ENCODE results near the gene IFT43. TPM values are rescaled to one million over a fixed set of nuclear protein-coding genes. Genes with fewer than 3 reads are reported as not detected.

The IFT43 gene
- total and polyA plus RNA-seq, 9 of the 15 experiments (the other 6 are each of a cell fraction or from before 2014, with no cell fraction given) = 4.9 to 12.8 (median 8.0) TPM

- TF ChIP-seq MNT (conservative IDR thresholded peaks at IDR 0.05) (peak in 1 of 2 experiments; percentile 30; a peak in 1 of 4 replicates), XRCC4 (IDR thresholded peaks at IDR 0.05; ENCODE audit: extremely low read depth, insufficient read depth, insufficient read length) (no peak), SAFB2 (IDR thresholded peaks at IDR 0.05; ENCODE audit: borderline replicate concordance, low read depth, low read length, severe bottlenecking) (no peak), MBD2 (IDR thresholded peaks at IDR 0.05; ENCODE audit: borderline replicate concordance, low read depth) (no peak), GATAD2A (IDR thresholded peaks at IDR 0.05) (0 out of 2 replicates have a peak, but pooled peaks have one; percentile 24), RFX7 (CRISPR knock-in tag; IDR thresholded peaks at IDR 0.05) (no peak), RAD21 (CRISPR knock-in tag; conservative IDR thresholded peaks at IDR 0.05 in 1 of 2, IDR thresholded peaks at IDR 0.05 in 1 of 2) (no peak), RBM14 (IDR thresholded peaks at IDR 0.05; ENCODE audit: borderline replicate concordance, insufficient read depth, low read depth, low read length) (no peak), U2AF2 (optimal IDR thresholded peaks at IDR 0.05; ENCODE audit: low read depth, low read length) (no peak), TOE1 (IDR thresholded peaks at IDR 0.05; ENCODE audit: borderline replicate concordance) (0 out of 2 replicates have a peak, but pooled peaks have one; percentile 21), TOE1 (CRISPR knock-in tag; IDR thresholded peaks at IDR 0.05; ENCODE audit: borderline replicate concordance, low read depth) (no peak), XRCC5 (IDR thresholded peaks at IDR 0.05; ENCODE audit: low read depth, low read length) (no peak), KLF6 (CRISPR knock-in tag; IDR thresholded peaks at IDR 0.05; ENCODE audit: borderline replicate concordance) (no peak), ZNF444 (CRISPR knock-in tag; IDR thresholded peaks at IDR 0.05) (peak; percentile 52; the same call in 1 of the 2 replicates), FOXA3 (CRISPR knock-in tag; conservative IDR thresholded peaks at IDR 0.05 in 1 of 2, IDR thresholded peaks at IDR 0.05 in 1 of 2) (no peak), JUND (IDR thresholded peaks at IDR 0.05; ENCODE audit: borderline replicate concordance, low read depth, low read length) (no peak), JUND (tag; IDR thresholded peaks at IDR 0.05; ENCODE audit: borderline replicate concordance, low read depth, low read length) (no peak), MTA2 (IDR thresholded peaks at IDR 0.05; ENCODE audit: low read depth) (0 out of 2 replicates have a peak, but pooled peaks have one; percentile 29), PHF21A (IDR thresholded peaks at IDR 0.05; ENCODE audit: borderline replicate concordance, low read depth) (no peak), EP300 (IDR thresholded peaks at IDR 0.05; ENCODE audit: low read length) (no peak), DPF2 (IDR thresholded peaks at IDR 0.05) (peak; percentile 34)
- TF ChIP-seq, protein P1, sequence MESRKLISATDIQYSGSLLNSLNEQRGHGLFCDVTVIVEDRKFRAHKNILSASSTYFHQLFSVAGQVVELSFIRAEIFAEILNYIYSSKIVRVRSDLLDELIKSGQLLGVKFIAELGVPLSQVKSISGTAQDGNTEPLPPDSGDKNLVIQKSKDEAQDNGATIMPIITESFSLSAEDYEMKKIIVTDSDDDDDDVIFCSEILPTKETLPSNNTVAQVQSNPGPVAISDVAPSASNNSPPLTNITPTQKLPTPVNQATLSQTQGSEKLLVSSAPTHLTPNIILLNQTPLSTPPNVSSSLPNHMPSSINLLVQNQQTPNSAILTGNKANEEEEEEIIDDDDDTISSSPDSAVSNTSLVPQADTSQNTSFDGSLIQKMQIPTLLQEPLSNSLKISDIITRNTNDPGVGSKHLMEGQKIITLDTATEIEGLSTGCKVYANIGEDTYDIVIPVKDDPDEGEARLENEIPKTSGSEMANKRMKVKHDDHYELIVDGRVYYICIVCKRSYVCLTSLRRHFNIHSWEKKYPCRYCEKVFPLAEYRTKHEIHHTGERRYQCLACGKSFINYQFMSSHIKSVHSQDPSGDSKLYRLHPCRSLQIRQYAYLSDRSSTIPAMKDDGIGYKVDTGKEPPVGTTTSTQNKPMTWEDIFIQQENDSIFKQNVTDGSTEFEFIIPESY (CRISPR knock-in tag; IDR thresholded peaks at IDR 0.05) = no peak
- TF ChIP-seq, protein P2, sequence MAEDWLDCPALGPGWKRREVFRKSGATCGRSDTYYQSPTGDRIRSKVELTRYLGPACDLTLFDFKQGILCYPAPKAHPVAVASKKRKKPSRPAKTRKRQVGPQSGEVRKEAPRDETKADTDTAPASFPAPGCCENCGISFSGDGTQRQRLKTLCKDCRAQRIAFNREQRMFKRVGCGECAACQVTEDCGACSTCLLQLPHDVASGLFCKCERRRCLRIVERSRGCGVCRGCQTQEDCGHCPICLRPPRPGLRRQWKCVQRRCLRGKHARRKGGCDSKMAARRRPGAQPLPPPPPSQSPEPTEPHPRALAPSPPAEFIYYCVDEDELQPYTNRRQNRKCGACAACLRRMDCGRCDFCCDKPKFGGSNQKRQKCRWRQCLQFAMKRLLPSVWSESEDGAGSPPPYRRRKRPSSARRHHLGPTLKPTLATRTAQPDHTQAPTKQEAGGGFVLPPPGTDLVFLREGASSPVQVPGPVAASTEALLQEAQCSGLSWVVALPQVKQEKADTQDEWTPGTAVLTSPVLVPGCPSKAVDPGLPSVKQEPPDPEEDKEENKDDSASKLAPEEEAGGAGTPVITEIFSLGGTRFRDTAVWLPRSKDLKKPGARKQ (CRISPR knock-in tag; IDR thresholded peaks at IDR 0.05) = no peak
Observed at GRCh38 chr14:75981426-75982265, 3.9 kb upstream of the IFT43 start, which contains the start of gene TGFB3 (continued).

All from K562 (cell line).